HG03159 (cell line): ENCODE data around the gene IRX2.

ENCODE experiments used
- ATAC-seq: cut with Tn5 transposase; IDR thresholded peaks from one replicate; pipeline ENCODE4 v1.9.1; 2021; ENCODE audit warnings: mild to moderate bottlenecking, moderate library complexity; ENCODE audit not compliant: unreplicated experiment

IRX2 gene

DNA sequence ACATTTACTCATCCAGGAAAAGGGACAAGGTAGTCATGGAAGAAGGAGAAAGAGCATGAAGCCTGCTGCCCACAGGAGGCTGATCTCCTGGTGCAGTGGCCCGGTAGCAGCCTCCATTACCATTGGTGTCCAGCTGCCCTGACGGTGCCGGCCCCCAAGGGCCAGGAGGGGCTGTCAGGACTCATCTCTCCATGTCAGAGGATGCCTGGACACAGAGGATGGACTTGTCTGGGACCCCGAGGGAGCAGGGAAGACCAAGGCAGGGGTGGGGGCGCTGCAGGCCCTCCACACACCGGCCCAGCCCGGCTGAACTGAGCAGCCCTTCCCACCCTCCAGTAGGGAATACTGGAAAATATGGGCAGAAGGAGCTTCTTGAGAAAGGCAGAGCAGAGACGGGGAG is 52.2 kb downstream of the IRX2 start:
- no peak for ATAC-seq

DNA sequence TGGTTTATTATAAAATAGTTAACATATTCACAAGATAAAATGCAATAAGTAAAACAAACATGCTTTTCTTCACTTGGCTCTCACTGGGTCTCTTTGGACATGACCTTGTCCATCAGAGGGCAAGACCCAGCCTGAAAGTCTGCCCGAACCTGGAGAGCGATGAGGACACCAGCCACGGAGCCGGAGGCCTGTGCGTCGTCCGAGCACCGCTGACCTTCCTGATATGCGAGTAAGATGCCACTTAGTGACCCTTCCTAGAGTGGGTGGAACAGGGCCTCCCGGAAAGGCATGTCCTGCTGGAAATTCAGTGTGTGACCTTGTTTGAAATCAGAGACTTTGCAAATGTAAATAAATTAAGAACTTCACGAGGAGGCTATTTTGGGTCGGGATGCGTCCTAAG is 52.9 kb downstream of the IRX2 start:
- no peak for ATAC-seq

DNA sequence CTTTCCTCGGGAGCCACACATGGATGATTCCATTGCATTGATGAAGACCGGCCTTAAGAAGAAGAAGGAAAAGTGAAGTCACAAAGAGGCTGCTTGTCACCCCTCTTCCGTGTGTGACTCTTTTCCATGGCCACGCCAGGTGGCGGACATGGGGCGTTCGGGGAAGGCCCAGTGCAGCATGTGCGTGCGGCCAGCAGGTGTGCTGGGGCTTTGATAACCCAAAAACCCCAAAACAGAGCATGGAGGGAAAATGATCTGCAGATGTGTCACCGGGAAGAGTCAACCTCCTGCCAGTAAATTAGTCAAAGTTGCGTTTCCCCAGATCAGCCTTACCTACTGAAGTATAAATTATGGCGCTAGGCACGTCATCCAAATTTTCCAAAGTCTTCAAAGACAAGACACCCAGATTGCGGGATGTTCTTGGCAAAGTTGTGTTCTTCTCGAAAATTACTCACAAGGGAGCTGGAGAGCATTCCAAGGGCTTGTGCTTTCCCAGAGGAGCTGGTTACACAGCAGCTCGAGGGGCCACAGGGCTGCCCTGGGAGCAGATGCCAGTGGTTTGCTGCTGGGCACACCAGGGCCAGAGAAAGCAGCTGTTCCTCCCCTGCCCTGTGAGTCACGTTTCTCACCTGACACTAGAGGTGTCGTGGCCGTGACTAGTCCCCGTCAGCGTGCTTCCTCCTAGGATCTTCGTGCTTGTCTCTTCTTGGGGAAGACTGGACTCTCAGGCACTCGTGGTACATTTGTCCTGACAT is 53.9 kb downstream of the IRX2 start:
- ATAC-seq, result no peak

DNA sequence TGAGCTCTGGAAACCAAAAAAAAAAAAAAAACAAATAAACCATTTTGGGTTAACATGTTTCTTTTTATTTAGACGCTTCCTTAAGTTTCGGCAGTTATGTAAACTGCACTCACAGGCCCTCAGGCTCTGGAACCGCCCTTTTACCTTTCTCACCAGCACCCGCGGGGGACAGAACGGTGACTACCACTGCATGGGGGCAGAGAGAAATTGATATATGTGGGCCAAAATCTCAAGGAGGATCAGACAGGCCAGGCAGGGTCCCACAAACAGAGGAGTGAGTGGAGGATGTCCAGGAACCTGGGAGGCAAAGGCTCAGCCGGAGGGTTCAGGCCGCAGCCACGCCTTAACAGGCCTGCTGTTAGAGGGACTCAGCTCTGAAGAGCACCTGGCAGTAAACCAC is 54.4 kb downstream of the IRX2 start:
- no peak for ATAC-seq
